ENCODE measurements around the gene OS9. TPM values are rescaled to one million over a fixed set of nuclear protein-coding genes. Genes with fewer than 3 reads are reported as not detected.

The OS9 gene
- total and polyA plus RNA-seq, 9 of the 15 experiments (the other 6 are each of a cell fraction or from before 2014, with no cell fraction given), result 4.6 to 105 (median 89.5) TPM

DNA sequence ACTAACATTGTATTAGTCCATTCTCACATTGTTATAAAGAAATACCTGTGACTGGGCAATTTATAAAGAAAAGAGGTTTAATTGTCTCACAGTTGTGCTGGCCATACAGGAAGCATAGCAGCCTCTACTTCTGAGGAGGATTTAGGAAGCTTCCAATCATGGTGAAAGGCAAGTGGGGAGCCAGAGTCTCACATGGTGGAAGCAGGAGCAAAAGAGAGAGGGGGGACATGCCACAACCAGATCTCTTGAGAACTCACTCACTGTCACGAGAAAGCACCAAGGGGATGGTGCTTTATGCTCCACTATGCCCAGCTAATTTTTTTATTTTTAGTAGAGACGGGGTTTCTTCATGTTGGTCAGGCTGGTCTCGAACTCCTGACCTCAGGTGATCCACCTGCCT, 13.3 kb downstream of the OS9 start (continued):
- TF ChIP-seq GTF3C2 (IDR thresholded peaks at IDR 0.05; ENCODE audit: borderline replicate concordance, extremely low read depth, insufficient read length), result no peak
- no peak for TF ChIP-seq CHD2 (IDR thresholded peaks at IDR 0.05; ENCODE audit: low read depth, low read length)
- no peak for TF ChIP-seq ZNF197 (CRISPR knock-in tag; IDR thresholded peaks at IDR 0.05; ENCODE audit: low read depth)
- TF ChIP-seq CTBP1 (IDR thresholded peaks at IDR 0.05; ENCODE audit: borderline replicate concordance), result no peak
- TF ChIP-seq POLR3A (IDR thresholded peaks at IDR 0.05; ENCODE audit: borderline replicate concordance, extremely low read depth, insufficient read depth, insufficient read length), result no peak
- TF ChIP-seq, protein P1, sequence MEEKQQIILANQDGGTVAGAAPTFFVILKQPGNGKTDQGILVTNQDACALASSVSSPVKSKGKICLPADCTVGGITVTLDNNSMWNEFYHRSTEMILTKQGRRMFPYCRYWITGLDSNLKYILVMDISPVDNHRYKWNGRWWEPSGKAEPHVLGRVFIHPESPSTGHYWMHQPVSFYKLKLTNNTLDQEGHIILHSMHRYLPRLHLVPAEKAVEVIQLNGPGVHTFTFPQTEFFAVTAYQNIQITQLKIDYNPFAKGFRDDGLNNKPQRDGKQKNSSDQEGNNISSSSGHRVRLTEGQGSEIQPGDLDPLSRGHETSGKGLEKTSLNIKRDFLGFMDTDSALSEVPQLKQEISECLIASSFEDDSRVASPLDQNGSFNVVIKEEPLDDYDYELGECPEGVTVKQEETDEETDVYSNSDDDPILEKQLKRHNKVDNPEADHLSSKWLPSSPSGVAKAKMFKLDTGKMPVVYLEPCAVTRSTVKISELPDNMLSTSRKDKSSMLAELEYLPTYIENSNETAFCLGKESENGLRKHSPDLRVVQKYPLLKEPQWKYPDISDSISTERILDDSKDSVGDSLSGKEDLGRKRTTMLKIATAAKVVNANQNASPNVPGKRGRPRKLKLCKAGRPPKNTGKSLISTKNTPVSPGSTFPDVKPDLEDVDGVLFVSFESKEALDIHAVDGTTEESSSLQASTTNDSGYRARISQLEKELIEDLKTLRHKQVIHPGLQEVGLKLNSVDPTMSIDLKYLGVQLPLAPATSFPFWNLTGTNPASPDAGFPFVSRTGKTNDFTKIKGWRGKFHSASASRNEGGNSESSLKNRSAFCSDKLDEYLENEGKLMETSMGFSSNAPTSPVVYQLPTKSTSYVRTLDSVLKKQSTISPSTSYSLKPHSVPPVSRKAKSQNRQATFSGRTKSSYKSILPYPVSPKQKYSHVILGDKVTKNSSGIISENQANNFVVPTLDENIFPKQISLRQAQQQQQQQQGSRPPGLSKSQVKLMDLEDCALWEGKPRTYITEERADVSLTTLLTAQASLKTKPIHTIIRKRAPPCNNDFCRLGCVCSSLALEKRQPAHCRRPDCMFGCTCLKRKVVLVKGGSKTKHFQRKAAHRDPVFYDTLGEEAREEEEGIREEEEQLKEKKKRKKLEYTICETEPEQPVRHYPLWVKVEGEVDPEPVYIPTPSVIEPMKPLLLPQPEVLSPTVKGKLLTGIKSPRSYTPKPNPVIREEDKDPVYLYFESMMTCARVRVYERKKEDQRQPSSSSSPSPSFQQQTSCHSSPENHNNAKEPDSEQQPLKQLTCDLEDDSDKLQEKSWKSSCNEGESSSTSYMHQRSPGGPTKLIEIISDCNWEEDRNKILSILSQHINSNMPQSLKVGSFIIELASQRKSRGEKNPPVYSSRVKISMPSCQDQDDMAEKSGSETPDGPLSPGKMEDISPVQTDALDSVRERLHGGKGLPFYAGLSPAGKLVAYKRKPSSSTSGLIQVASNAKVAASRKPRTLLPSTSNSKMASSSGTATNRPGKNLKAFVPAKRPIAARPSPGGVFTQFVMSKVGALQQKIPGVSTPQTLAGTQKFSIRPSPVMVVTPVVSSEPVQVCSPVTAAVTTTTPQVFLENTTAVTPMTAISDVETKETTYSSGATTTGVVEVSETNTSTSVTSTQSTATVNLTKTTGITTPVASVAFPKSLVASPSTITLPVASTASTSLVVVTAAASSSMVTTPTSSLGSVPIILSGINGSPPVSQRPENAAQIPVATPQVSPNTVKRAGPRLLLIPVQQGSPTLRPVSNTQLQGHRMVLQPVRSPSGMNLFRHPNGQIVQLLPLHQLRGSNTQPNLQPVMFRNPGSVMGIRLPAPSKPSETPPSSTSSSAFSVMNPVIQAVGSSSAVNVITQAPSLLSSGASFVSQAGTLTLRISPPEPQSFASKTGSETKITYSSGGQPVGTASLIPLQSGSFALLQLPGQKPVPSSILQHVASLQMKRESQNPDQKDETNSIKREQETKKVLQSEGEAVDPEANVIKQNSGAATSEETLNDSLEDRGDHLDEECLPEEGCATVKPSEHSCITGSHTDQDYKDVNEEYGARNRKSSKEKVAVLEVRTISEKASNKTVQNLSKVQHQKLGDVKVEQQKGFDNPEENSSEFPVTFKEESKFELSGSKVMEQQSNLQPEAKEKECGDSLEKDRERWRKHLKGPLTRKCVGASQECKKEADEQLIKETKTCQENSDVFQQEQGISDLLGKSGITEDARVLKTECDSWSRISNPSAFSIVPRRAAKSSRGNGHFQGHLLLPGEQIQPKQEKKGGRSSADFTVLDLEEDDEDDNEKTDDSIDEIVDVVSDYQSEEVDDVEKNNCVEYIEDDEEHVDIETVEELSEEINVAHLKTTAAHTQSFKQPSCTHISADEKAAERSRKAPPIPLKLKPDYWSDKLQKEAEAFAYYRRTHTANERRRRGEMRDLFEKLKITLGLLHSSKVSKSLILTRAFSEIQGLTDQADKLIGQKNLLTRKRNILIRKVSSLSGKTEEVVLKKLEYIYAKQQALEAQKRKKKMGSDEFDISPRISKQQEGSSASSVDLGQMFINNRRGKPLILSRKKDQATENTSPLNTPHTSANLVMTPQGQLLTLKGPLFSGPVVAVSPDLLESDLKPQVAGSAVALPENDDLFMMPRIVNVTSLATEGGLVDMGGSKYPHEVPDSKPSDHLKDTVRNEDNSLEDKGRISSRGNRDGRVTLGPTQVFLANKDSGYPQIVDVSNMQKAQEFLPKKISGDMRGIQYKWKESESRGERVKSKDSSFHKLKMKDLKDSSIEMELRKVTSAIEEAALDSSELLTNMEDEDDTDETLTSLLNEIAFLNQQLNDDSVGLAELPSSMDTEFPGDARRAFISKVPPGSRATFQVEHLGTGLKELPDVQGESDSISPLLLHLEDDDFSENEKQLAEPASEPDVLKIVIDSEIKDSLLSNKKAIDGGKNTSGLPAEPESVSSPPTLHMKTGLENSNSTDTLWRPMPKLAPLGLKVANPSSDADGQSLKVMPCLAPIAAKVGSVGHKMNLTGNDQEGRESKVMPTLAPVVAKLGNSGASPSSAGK (IDR thresholded peaks at IDR 0.05), result no peak
- TF ChIP-seq, protein P2, sequence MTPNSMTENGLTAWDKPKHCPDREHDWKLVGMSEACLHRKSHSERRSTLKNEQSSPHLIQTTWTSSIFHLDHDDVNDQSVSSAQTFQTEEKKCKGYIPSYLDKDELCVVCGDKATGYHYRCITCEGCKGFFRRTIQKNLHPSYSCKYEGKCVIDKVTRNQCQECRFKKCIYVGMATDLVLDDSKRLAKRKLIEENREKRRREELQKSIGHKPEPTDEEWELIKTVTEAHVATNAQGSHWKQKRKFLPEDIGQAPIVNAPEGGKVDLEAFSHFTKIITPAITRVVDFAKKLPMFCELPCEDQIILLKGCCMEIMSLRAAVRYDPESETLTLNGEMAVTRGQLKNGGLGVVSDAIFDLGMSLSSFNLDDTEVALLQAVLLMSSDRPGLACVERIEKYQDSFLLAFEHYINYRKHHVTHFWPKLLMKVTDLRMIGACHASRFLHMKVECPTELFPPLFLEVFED (CRISPR knock-in tag; conservative IDR thresholded peaks at IDR 0.05), result no peak
